Esophagus squamous epithelium (tissue), 5 donors: ENCODE data around the gene USP10. TPM values are rescaled to one million over a fixed set of nuclear protein-coding genes. Genes with fewer than 3 reads are reported as not detected.

Source experiments
- DNase-seq: peaks from one replicate; lab custom pipeline; 2025; lab: John Stamatoyannopoulos, UW
- H3K27ac ChIP-seq, 4 donors: fragments of 200-600 bp; sonication (generic); one replicate each; pipeline ENCODE4 v1.5.1; 2016 to 2019; ENCODE audit warnings: mild to moderate bottlenecking in 1 of 4
- H3K27me3 ChIP-seq, 4 donors: fragments of 200-600 bp; sonication (generic); 1 replicate in 3 of 4; 2 replicates in 1 of 4; pipeline versions ENCODE4 v1.5.1 to v1.6.0; 2017 to 2021; ENCODE audit warnings: antibody characterized with exemption in 1 of 4
- H3K36me3 ChIP-seq, 3 donors: fragments of 200-600 bp; sonication (generic); one replicate each; pipeline ENCODE4 v1.5.1; 2016 to 2019
- H3K4me1 ChIP-seq, 3 donors: fragments of 200-600 bp; sonication (generic); one replicate each; pipeline ENCODE4 v1.5.1; 2017 to 2019
- H3K4me3 ChIP-seq, 4 donors: fragments of 200-600 bp; sonication (generic); 1 replicate in 3 of 4; 2 replicates in 1 of 4; pipeline ENCODE4 v1.5.1; 2016 to 2019; ENCODE audit warnings: mild to moderate bottlenecking in 2 of 4, moderate library complexity in 1 of 4
- H3K9me3 ChIP-seq, 3 donors: fragments of 200-600 bp; sonication (generic); one replicate each; pipeline ENCODE4 v1.5.1; 2016 to 2019
- CTCF ChIP-seq, 6 experiments: fragments of 450-650 bp in 4 of 6; fragments of 200-600 bp in 2 of 6; sonication (generic) in 2 of 6; IDR thresholded peaks; one replicate each; pipeline ENCODE4 v1.5.1; 2016 to 2019; ENCODE audit warnings: antibody characterized with exemption in 6 of 6, mild to moderate bottlenecking in 4 of 6, moderate library complexity in 4 of 6
- POLR2A ChIP-seq, 4 donors: fragments of 450-650 bp; IDR thresholded peaks; one replicate each; pipeline ENCODE4 v1.6.1; 2017; ENCODE audit warnings: antibody characterized with exemption in 4 of 4, mild to moderate bottlenecking in 4 of 4, moderate library complexity in 3 of 4
- WGBS, 2 donors: methylation state at CpG; one replicate each; pipeline ENCODE4 v1.1.5; 2018; 5-methylcytosine and 5-hydroxymethylcytosine counted together
- intact Hi-C: fragments of 100-400 bp; cut with DNase I; formaldehyde crosslinking; loops from one replicate; pipeline ENCODE4 v1.15.0; 2022
- total RNA-seq, 4 donors: library from RNA; depleted of rRNA; stranded (reverse); fragments of >200 nt; gene quantifications; one replicate each; pipeline ENCODE4 v1.1.0, GENCODE V29; 2016
- donor health status: DM: yes; HTN: yes; CAD: no.

USP10 gene
- total RNA-seq, 4 donors from 2014 or later = 44.7 to 71.5 (median 56.0) TPM

- Histone ChIP-seq H3K27ac (peak overlapping the region; percentile 50 to 90 (median 68)), H3K4me3 (no peak overlapping the region), H3K9me3 (no peaks in the 10 kb centered on the region), H3K36me3 (peaks cover 0 to 20% (median 0%) of the 10 kb centered on the region in 3 donors), H3K27me3 (no peaks in the 10 kb centered on the region), H3K4me1 (peaks cover 33 to 100% (median 52%) of the 10 kb centered on the region in 3 donors)
- 33 to 42% methylated on average over 17 of the region's 17 CpGs for WGBS, 2 donors
- TF ChIP-seq POLR2A (IDR thresholded peaks at IDR 0.05) = no peak
- peak in 1 of 6 experiments; percentile 13 for TF ChIP-seq CTCF (IDR thresholded peaks at IDR 0.05)
- intact Hi-C loops = no loop called here
- DNase-seq = no peak
Observed at GRCh38 chr16:84735849-84736586, 36.2 kb downstream of the USP10 start.

GRCh38 chr16:84737192-84738011 lies 37.6 kb downstream of the USP10 start:
- Histone ChIP-seq H3K9me3 (no peaks in the 10 kb centered on the region), H3K4me3 (no peak overlapping the region), H3K27me3 (no peaks in the 10 kb centered on the region), H3K27ac (peak overlapping the region; percentile 50 to 90 (median 66)), H3K36me3 (peaks cover 0 to 29% (median 0%) of the 10 kb centered on the region in 3 donors), H3K4me1 (peaks cover 36 to 100% (median 51%) of the 10 kb centered on the region in 3 donors)
- intact Hi-C loops = no loop called here
- 70 to 77% methylated on average over 7 to 11 of the region's 12 CpGs for WGBS, 2 donors
- no peak for TF ChIP-seq CTCF (IDR thresholded peaks at IDR 0.05)
- no peak for TF ChIP-seq POLR2A (IDR thresholded peaks at IDR 0.05)
- no peak for DNase-seq

DNA sequence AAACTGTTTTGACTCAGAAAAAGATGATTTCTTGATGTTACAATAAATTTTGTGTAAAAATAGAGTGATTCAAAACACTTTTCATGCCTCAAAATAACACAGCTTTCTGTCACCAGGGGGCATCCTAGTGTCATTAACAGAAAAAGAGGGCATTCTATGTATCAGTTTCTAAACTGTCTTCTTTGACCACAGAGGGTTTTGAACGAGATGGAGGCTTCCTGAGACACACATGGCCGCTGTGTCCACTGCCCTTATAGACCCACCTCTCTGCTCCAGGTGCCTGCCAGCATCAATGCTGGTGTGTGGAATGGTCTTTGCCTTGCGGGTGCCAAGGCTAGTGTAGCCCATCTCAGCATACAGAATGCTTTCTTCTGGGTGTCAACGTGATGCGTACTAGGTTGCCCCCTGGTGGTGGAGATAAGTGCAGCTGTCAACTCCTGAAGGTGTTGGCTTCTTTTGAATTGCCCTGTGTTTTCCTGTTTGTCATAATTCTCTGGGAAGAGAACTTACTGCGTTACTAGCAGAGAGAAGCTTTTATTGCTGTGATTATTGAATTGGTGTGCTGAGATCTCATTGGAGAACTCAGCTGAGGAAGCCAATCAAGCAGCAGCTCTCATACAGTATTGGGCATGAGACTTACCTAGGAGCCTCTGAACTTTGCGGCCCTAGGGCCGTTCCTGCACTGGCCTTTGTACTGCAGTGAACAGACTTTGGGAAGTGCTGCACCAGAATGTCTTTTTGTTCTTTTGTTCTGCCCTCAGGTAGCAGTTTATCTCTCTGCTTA lies 38.6 kb downstream of the USP10 start:
- Histone ChIP-seq H3K36me3 (peaks cover 0 to 35% (median 0%) of the 10 kb centered on the region in 3 donors), H3K9me3 (no peaks in the 10 kb centered on the region), H3K27me3 (no peaks in the 10 kb centered on the region), H3K4me3 (no peak overlapping the region), H3K4me1 (peaks cover 29 to 99% (median 51%) of the 10 kb centered on the region in 3 donors), H3K27ac (peak overlapping the region; percentile 28 to 90 (median 66))
- DNase-seq = no peak
- TF ChIP-seq POLR2A (IDR thresholded peaks at IDR 0.05) (no peak), CTCF (IDR thresholded peaks at IDR 0.05) (peak; percentile 81 to 92 (median 84))
- intact Hi-C loops = no loop called here
- 26 to 35% methylated on average over 6 to 8 of the region's 8 CpGs for WGBS, 2 donors

DNA sequence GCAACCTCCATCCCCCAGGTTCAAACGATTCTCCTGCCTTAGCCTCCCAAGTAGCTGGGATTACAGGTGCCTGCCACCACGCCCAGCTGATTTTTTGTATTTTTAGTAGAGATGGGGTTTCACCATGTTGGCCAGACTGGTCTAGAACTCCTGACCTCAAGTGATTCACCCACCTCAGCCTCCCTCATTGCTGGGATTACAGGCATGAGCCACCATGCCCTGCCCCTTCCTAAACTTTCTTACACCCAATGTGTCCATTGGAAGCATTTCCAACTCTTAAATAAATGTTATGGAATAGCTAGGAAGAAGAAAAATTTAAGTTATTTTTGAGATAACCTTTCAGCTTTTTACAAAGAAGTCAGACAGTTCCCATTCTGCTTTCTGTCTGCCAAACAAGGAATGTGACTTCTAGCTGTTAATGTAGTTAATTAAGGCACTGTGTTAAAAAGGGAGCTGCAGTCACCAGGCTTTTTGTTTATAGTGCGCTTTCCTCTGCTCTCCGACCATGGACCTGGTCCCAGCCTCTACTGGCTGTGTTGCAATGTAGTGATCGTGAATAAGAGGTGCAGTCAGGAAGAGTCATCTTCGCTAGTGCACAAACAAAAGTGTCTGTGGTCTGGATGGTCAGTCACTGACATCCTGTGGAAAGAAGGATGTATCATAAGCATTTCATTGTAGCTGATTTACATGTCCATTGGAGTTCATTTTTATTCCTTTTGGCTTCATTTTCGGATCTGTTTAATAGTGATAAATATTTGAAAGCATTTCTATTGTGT lies 39.7 kb downstream of the USP10 start:
- TF ChIP-seq POLR2A (IDR thresholded peaks at IDR 0.05) (no peak), CTCF (IDR thresholded peaks at IDR 0.05) (no peak)
- DNase-seq = no peak
- Histone ChIP-seq H3K9me3 (no peaks in the 10 kb centered on the region), H3K4me1 (peaks cover 29 to 88% (median 48%) of the 10 kb centered on the region in 3 donors), H3K27me3 (no peaks in the 10 kb centered on the region), H3K4me3 (no peak overlapping the region), H3K36me3 (peaks cover 0 to 30% (median 0%) of the 10 kb centered on the region in 3 donors), H3K27ac (peak overlapping the region in 3 of 4 donors; percentile 18 to 90 (median 83))
- intact Hi-C loops = no loop called here
- 65 to 66% methylated on average over 7 of the region's 7 CpGs for WGBS, 2 donors
